ENCODE results near the gene IL21R.

The IL21R gene

DNA sequence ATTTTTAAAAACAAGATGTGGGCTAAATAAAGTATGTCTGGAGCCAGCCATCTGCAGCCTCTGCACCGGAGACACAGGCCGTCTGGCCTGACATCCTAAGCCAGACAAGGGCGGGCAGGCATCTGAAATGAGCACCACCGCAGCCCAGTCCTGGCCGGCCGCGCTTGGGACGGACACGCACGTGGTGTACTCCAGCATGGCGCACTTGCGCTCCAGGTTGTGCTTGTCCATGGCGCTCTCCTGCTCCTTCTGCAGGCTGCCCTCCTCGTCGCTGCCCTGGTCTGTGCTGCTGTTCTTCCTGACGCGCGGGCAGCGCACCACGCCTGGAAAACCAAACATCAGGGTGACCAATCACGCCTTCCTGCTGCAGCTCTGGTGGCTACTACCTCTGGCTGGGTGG, 87.4 kb downstream of the IL21R start:
- DNase-seq (ENCODE audit: low read depth): no peak

DNA sequence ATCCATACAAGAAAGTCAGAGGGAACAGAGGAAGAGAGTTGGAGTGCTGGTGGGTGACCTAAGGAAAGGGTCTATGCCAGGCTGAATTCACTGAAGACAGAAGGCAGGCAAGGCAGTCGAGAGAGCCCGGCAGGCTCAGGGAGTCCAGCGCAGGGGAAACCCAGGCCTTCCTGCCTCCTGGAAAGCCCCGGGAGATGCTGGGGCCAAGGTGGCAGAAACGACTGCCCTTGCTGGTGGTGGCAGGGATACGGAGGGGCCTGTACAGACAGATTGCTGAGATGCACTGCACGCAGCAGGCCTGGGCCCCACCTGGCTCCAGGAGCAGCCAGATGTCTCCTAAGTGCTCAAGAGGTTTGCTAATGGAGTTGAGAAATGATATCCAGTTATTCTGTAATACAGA, 87.9 kb downstream of the IL21R start:
- no peak for DNase-seq (ENCODE audit: low read depth)

DNA sequence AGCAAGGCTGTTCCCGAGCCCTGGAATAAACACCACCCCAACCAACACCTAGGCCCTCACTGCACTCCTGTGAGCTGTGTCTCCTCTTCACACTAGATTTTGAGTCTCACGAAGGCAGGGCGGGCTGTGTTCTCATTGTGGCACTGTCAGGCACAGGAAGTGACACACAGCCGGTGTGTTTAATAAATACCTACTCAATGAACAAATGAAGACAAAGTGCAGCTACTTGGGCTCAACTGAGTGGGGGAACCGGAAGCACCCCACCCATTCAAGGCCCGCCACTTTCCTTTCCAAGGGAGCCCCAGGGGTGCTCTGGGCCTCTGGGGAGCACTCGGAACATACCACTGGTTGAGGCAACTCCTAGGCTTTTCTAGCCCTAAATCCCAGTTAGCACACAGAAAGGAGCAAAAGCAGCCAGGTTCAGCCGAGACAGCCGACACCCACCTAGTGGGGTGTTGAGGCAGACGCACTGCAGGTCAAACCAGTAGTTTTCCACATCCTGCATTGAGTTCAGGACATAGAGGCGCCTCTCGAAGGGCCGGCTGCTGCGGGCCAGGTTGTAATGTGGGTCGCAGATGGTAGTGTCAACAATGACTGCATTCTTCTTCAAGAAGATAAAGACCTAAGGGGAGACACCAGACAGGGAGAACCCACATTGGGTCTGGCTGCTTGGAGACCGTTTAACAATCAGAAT, 90.1 kb downstream of the IL21R start:
- peak; percentile 56 for DNase-seq (ENCODE audit: low read depth)

DNA sequence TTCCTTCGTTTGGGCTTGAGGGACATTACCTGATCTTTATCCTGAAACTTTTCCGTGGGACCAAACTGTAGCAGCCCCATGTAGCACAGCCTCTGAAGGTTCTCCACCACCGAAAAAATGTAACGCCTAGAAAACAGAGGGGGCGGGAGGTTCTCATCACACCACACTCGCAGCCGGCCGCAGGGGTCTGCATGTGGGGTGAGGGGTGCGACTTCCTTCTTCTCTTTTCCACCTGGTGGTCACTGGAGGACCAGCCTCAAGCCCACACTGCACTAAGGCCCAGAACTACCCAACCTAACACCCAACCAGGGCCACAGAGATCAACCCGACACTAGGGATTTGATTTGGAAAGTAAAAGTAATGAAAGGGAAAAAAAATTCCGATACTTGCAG, 90.6 kb downstream of the IL21R start:
- no peak for DNase-seq (ENCODE audit: low read depth)

DNA sequence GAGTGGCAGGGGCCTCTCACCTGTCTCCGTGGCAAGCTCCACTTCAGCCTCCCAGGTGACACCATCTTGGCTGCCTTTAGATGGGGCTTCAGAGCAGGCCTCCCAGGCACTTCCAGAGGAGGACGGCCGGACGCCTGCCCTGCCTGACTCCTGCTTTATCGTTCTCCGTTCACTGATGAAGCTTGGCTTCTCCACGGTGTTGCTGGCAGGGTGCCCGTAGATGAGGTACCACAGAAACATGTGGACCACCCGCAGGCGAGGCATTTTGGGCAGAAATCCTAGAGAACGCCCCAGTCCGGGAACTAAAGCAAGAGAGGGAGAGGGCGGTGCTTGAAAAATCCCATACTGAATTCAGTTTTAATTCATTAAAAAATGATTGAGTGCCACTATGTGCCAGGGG, 93.2 kb downstream of the IL21R start:
- no peak for DNase-seq (ENCODE audit: low read depth)

DNA sequence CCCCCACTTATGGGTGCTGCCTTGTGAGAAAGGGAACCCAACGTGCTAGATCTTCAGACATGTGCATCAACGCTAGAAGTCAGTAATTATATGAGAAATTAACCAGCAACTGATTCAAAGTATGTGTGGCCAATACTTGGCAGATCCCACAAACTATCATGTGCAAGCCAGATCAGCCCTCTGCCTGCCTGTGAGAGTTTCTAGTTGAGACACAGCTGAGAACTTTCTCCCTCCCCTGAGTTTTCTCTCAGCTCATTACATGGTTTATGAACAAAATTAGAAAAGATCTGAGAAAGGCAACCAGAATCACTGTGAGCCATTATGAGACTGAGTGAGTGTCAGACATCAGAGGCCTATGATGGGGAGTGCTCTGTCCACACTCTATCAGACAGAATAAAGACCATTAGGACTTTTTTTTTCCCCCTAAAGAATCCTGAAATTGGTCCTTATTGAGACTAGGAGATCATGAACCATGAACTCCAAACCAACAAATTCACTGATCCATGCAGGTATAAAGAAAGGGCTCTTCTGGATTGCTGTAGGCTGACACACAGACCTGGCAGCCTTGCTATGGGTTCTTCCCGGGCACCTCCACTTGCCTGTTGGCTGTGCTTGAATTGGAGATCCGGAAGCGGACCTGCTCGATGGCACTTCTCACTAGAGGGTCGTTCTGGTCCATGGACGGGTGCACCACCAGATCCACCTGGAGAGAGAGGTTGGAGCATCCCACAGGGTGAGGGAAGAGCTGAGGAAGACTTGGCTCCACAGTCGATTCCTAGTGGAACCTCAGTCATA, 96.3 kb downstream of the IL21R start:
- no peak for DNase-seq (ENCODE audit: low read depth)

DNA sequence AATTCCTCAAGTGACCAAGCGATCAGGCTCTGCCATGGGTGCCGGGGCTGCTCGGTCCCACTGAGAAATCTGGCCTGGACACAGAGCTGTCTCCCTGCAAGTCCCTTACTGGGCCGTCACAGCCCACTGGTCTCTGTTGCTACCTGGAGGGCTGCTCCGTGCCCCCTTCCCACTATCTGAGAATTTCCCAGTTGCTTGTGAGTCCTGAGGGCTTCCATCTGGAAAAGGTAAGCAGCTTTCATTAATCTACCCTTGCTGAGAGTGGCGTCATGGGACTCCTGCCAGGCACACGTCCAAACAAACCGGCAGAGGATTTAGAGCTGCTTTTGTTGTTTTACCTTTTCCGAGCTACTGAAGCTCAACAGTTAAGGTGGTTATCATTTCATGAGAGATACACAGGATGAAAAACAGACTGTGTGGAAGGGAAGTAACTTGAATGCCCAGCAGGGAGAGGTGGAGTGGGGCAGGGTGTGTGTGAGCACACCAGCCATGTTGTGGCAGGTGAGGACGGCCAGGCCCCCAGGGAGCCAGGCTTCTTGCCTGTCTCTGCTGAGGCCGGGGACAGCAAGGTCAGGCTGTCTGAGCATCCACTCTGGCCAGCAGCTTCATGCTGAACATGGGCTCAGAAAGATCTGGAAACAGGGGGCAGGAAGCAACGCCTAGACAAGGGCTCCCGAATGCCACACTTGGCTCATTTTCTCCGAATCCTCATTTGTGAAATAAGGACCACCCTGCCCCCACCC, 97.1 kb downstream of the IL21R start:
- no peak for DNase-seq (ENCODE audit: low read depth)

DNA sequence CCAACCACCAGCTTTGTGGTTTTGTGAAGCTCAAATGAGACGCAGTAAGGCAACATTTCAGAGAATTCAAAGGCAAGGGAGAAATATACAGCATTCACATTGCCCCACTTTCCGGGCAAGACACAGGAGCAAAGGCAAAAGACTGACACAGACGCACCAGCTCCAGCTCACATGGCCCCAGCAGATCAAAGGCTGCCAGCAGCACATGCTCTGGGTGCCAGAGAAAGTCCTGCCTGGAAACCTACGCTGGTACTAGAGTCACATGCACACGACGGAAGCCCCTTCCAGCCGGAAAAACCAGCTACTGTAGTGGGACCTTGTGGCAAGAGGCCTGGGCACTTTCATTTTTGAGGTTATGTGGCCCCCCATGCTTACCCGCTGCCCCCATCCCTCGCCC, 97.7 kb downstream of the IL21R start:
- no peak for DNase-seq (ENCODE audit: low read depth)

DNA sequence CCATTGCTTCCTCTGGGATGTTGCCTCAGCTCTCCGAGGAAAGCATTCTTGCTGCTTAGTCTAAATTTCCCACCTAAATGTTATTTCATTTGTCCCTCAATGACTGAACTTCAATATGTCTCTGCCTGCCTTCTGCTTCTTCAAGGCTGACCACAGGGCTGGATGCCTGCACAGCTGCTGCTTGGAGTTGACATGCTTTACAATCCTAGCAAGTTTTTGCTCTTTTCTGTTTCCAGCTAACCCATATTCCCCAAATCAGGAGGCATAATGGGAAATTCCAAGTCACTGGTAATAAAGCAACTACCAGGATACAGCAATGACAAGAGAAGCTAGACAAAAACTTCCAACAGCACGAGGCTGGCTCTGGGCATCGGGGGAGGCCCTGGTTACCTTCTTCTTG, 98.8 kb downstream of the IL21R start:
- no peak for DNase-seq (ENCODE audit: low read depth)
